Central memory CD8-positive, alpha-beta T cell (primary cell): Measurements from ENCODE around the gene MORN5.
A peak's percentile ranks its signal among the peaks of the same experiment; 100 is the strongest.

Source experiments
- ATAC-seq: fragments of 150-1000 bp; cut with Tn5 transposase; replicated peaks from 2 replicates; pipeline ENCODE4 v1.10.0; 2022; ENCODE audit warnings: mild to moderate bottlenecking, moderate FRiP score, moderate number of reproducible peaks; ENCODE audit not compliant: poor library complexity, severe bottlenecking; ENCODE audit errors: extremely low read depth
- DNase-seq, 2 donors: peaks; one replicate each; pipeline ENCODE4 v3.0.0; 2021; ENCODE audit warnings: low spot score in 2 of 2
- H3K27ac Mint-ChIP-seq: one replicate; pipeline ENCODE4 v1.8.0; 2022; ENCODE audit warnings: low read depth, mild to moderate bottlenecking, moderate library complexity, mixed read lengths
- H3K27me3 Mint-ChIP-seq: one replicate; pipeline ENCODE4 v1.8.0; 2022; ENCODE audit warnings: mixed read lengths
- H3K36me3 Mint-ChIP-seq: one replicate; pipeline ENCODE4 v1.8.0; 2022; ENCODE audit warnings: mild to moderate bottlenecking, moderate library complexity, mixed read lengths; ENCODE audit not compliant: insufficient read depth
- H3K4me1 Mint-ChIP-seq: one replicate; pipeline ENCODE4 v1.8.0; 2022; ENCODE audit warnings: mixed read lengths
- H3K4me3 Mint-ChIP-seq: one replicate; pipeline ENCODE4 v1.8.0; 2022; ENCODE audit warnings: mild to moderate bottlenecking, moderate library complexity, mixed read lengths
- H3K9me3 Mint-ChIP-seq: one replicate; pipeline ENCODE4 v1.8.0; 2022; ENCODE audit warnings: mixed read lengths

MORN5 gene

DNA sequence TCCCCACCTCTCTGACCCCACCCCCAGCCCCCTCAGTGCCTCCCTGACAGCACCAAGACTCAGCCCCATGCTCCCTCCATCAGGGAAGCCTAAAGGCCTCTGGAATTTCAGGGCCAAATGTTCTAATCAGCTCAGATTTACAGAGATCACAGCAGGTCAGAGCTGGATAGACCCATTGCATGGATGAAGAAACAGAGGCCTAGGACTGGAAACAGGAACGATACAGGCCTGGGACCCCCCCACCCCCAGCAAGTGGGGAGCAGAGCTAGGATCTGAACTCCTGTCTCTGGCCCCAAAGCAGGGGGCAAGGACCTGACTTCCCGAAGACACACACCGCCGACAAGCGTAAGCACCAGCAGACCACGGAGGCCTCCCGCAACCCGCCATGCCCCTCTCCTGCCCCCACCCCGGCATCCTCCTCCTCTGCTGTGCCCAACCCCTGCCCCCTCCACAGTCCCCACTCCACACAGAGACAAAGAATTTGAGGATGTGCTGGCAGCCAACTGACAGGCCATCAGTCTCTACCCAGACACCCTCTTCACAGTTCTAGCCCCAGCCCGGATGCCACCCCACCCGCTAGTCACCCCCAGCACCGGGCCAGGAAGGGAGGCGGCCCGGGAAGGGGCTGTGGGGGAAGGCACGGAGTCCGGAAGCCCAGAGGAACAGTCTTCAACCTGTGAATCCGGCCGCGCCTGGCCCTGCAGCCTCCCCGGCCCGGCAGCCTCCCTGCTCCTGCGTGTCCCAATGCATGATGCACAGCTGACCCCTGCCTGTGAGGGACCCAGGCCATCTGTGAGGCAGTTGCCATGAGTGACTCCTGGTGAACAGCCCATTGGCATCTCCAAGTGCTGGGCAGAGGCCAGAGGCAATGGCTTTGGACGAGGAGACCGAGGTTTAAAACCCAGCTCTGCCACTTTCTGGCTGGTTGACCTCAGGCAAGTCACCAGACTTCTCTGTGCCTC, 31.4 kb upstream of the MORN5 start:
- ATAC-seq: peak; percentile 52
- DNase-seq: no peak
- no peaks in the 10 kb centered on the region for H3K9me3 Mint-ChIP-seq
- H3K27me3 Mint-ChIP-seq: peaks cover 36% of the 10 kb centered on the region
- no peak overlapping the region for H3K4me3 Mint-ChIP-seq
- H3K4me1 Mint-ChIP-seq: peaks cover 13% of the 10 kb centered on the region
- no peak overlapping the region for H3K27ac Mint-ChIP-seq
- H3K36me3 Mint-ChIP-seq: peaks cover 1% of the 10 kb centered on the region

DNA sequence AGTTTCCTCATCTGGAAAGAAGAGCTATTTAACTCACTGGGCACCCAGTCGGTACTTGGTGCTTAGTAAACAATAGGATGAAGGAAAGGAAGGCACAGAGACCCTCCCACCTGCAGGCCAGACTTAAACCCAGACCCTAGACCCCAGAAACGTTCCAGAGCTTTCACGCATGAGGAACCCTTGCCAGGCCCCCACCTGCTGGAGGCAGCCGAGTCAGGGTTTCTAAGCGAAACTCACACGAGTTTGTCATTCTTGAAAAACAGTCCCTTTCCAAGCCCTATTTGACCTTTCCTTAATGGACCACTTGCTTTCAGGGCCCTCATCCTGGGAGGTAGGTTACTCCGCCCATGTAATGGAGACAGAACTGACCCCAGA, 30.8 kb upstream of the MORN5 start:
- H3K36me3 Mint-ChIP-seq: no peaks in the 10 kb centered on the region

GRCh38 chr9:122129969-122130368, 29.7 kb upstream of the MORN5 start:
- no peak for ATAC-seq
- H3K4me3 Mint-ChIP-seq: no peak overlapping the region
- H3K27me3 Mint-ChIP-seq: peaks cover 19% of the 10 kb centered on the region

More for the DNA sequence above, 30.8 kb upstream of the MORN5 start:
- ATAC-seq (no peak), DNase-seq (no peak)
- Mint-ChIP-seq H3K4me1 (peaks cover 13% of the 10 kb centered on the region), H3K27ac (no peak overlapping the region), H3K27me3 (peaks cover 29% of the 10 kb centered on the region), H3K4me3 (no peak overlapping the region), H3K9me3 (no peaks in the 10 kb centered on the region)

DNA sequence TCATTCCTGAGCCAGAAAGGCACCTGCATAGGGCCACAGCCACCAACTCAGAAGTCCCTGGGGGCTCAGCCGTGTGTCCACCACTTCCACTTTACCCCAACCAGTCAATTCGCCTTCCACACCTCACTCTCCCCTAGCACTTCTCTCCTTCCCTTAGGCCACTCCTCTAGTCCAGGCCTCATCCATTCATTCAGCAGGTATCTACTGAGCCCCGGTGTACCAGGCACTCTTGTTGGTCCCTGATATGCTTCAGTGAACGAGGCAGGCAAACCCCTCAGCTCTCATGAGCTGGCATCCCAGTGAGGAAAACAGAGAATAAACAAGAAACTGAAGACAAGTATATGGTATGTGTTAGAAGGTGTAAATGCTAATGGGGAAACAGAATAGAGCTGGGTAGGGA, 28.9 kb upstream of the MORN5 start:
- H3K36me3 Mint-ChIP-seq: no peaks in the 10 kb centered on the region
- H3K4me1 Mint-ChIP-seq: peaks cover 6% of the 10 kb centered on the region
- H3K27me3 Mint-ChIP-seq: peaks cover 10% of the 10 kb centered on the region
- H3K9me3 Mint-ChIP-seq: no peaks in the 10 kb centered on the region
- DNase-seq: no peak
- ATAC-seq: no peak
- H3K27ac Mint-ChIP-seq: peak overlapping the region; percentile 7
- H3K4me3 Mint-ChIP-seq: no peak overlapping the region

More at GRCh38 chr9:122129969-122130368, 29.7 kb upstream of the MORN5 start:
- H3K9me3 Mint-ChIP-seq: no peaks in the 10 kb centered on the region
- peaks cover 12% of the 10 kb centered on the region for H3K4me1 Mint-ChIP-seq
- DNase-seq: no peak
- no peak overlapping the region for H3K27ac Mint-ChIP-seq
- H3K36me3 Mint-ChIP-seq: no peaks in the 10 kb centered on the region

- Mint-ChIP-seq H3K4me3 (no peak overlapping the region), H3K27me3 (peaks cover 4% of the 10 kb centered on the region), H3K4me1 (peaks cover 1% of the 10 kb centered on the region), H3K9me3 (no peaks in the 10 kb centered on the region), H3K27ac (no peak overlapping the region), H3K36me3 (no peaks in the 10 kb centered on the region)
- DNase-seq (no peak), ATAC-seq (no peak)
These were observed 28.2 kb upstream of the MORN5 start for GRCh38 chr9:122131401-122132001.

DNA sequence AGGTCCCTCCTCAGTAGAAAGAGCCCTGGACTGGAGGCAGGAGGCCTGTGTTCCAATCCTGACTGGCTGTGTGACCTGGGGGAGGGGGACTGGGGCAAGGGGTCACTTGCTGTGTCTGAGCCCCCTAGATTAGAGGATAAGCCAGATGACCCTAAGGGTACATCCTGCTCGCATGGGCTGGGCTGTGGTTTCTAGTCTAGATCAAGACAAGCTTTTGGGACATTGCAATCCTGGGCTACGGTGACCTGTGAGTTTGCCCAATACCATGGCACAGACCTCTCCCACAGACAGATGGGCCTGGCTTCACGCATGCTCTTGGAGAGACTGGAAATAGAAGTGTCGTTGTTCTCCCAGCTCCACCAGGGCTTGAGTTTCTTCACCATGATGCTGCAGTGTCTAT, 27.2 kb upstream of the MORN5 start:
- Mint-ChIP-seq H3K27me3 (no peaks in the 10 kb centered on the region), H3K27ac (no peak overlapping the region), H3K4me3 (no peak overlapping the region), H3K9me3 (no peaks in the 10 kb centered on the region), H3K36me3 (no peaks in the 10 kb centered on the region), H3K4me1 (no peaks in the 10 kb centered on the region)
- DNase-seq (no peak), ATAC-seq (no peak)

- no peak for ATAC-seq
- Mint-ChIP-seq H3K27ac (no peak overlapping the region), H3K27me3 (no peaks in the 10 kb centered on the region), H3K36me3 (no peaks in the 10 kb centered on the region), H3K9me3 (no peaks in the 10 kb centered on the region), H3K4me1 (no peaks in the 10 kb centered on the region), H3K4me3 (no peak overlapping the region)
- DNase-seq: no peak
These were observed 26.3 kb upstream of the MORN5 start for GRCh38 chr9:122133263-122133983.

DNA sequence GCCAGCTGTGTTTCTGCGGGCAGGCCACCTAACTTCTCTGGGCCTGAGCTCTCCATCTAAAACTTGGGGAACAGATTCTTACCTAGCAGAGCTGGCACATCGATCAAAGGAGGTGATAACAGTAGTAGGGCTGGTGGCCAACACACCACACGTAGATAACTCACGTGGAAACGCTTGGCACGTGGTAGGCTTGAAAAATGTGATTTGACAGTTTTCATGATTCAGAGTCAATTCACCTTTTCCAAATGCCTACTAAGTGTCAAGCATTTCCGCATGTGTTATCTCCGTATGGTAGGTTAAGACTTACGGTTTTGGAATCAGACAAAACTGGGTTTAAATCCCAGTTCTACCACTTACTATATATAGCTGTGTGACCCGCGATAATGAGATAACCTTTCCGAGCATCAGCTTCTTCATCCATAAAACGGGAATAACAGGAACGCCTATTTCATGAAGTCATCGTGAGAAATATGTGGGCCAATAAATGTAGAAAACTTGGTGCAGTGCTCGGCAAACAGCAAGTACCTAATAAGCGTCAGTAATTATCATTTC, 25.6 kb upstream of the MORN5 start:
- DNase-seq (no peak), ATAC-seq (no peak)
- Mint-ChIP-seq H3K9me3 (no peaks in the 10 kb centered on the region), H3K36me3 (no peaks in the 10 kb centered on the region), H3K4me3 (no peak overlapping the region), H3K27ac (no peak overlapping the region), H3K27me3 (no peaks in the 10 kb centered on the region), H3K4me1 (no peaks in the 10 kb centered on the region)

- no peak overlapping the region for H3K4me3 Mint-ChIP-seq
- no peaks in the 10 kb centered on the region for H3K36me3 Mint-ChIP-seq
- DNase-seq (no peak), ATAC-seq (no peak)
- H3K4me1 Mint-ChIP-seq: no peaks in the 10 kb centered on the region
- H3K9me3 Mint-ChIP-seq: no peaks in the 10 kb centered on the region
- no peaks in the 10 kb centered on the region for H3K27me3 Mint-ChIP-seq
- no peak overlapping the region for H3K27ac Mint-ChIP-seq
These were observed 24.7 kb upstream of the MORN5 start for GRCh38 chr9:122134822-122135528.

- no peak overlapping the region for H3K27ac Mint-ChIP-seq
- no peaks in the 10 kb centered on the region for H3K27me3 Mint-ChIP-seq
- DNase-seq (no peak), ATAC-seq (no peak)
- H3K36me3 Mint-ChIP-seq: no peaks in the 10 kb centered on the region
- no peaks in the 10 kb centered on the region for H3K4me1 Mint-ChIP-seq
- H3K9me3 Mint-ChIP-seq: no peaks in the 10 kb centered on the region
- H3K4me3 Mint-ChIP-seq: no peak overlapping the region
These were observed 24.2 kb upstream of the MORN5 start for GRCh38 chr9:122135529-122135859.

DNA sequence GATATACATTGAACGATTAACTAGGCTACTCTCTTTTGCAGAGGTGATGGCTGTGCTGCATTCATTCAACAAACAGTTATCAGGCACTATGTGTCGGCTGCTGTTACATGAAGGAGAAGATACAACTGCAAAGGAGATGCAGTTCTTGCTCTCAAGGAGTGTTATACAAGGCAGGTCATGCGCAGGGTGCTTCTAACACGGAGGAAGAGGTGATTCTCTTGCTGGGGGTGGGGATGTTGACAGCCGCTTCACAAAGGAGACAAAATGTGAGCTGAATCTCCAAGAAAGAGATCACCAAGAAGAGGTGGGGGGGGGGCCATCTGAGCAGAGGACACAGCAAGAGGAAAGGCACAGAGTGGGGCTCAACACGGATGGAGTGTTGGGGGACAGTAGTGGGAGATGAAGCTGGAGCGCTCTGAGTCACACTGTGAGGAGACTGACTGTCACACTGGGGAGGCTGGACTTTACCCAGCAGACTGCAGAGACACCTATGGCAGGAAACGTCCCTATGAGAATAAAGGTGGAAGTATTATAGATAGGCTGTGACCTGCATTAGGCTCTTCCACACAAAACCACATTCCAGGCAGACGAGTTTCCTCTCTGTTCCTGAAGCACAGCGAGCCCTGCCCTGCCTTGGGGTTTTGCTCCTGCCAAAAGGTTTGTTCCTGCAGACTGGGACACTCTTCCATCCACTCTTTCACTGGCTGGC, 21.0 kb upstream of the MORN5 start:
- Mint-ChIP-seq H3K4me1 (no peaks in the 10 kb centered on the region), H3K27me3 (no peaks in the 10 kb centered on the region), H3K9me3 (no peaks in the 10 kb centered on the region), H3K4me3 (no peak overlapping the region), H3K27ac (no peak overlapping the region), H3K36me3 (peaks cover 10% of the 10 kb centered on the region)
- DNase-seq (no peak), ATAC-seq (no peak)
